Right lobe of liver (tissue), 6 donors: ENCODE results near the gene APOB. TPM values are rescaled to one million over a fixed set of nuclear protein-coding genes. Genes with fewer than 3 reads are reported as not detected.

Experiments
- ATAC-seq, 4 donors: fragments of 200-7000 bp; cut with Tn5 transposase; one replicate each; pipeline ENCODE4 v1.9.1; 2020; ENCODE audit warnings: mild to moderate bottlenecking in 4 of 4, moderate library complexity in 4 of 4
- DNase-seq, 3 donors: peaks; one replicate each; pipeline ENCODE4 v3.0.0-alpha.2; 2020
- H3K27ac ChIP-seq, 3 donors: fragments of 200-600 bp; one replicate each; pipeline ENCODE4 v1.8.0; 2022
- H3K27me3 ChIP-seq, 2 donors: fragments of 200-600 bp; one replicate each; pipeline ENCODE4 v1.8.0; 2022
- H3K36me3 ChIP-seq, 4 donors: fragments of 200-600 bp; sonication (generic) in 1 of 4; one replicate each; pipeline versions ENCODE4 v1.5.1 to v1.8.0; 2017 to 2022; ENCODE audit warnings: control low read depth in 1 of 4
- H3K4me1 ChIP-seq, 4 donors: fragments of 200-600 bp; sonication (generic) in 1 of 4; one replicate each; pipeline versions ENCODE4 v1.5.1 to v1.8.0; 2017 to 2022; ENCODE audit warnings: control low read depth in 1 of 4
- H3K4me3 ChIP-seq, 3 donors: fragments of 200-600 bp; one replicate each; pipeline ENCODE4 v1.8.0; 2022
- H3K9me3 ChIP-seq, 4 donors: fragments of 200-600 bp; sonication (generic) in 1 of 4; one replicate each; pipeline versions ENCODE4 v1.5.1 to v1.8.0; 2017 to 2022; ENCODE audit warnings: control low read depth in 1 of 4
- CTCF ChIP-seq, 4 donors: fragments of 200-600 bp in 3 of 4; fragments of 450-650 bp in 1 of 4; IDR thresholded peaks; one replicate each; pipeline versions ENCODE4 v1.5.1 to v1.8.0; 2016 to 2022; ENCODE audit warnings: antibody characterized with exemption in 4 of 4, mild to moderate bottlenecking in 2 of 4
- POLR2A ChIP-seq: fragments of 450-650 bp; IDR thresholded peaks from one replicate; pipeline ENCODE4 v1.6.1; 2017; ENCODE audit warnings: antibody characterized with exemption, mild to moderate bottlenecking
- WGBS: methylation state at CpG from one replicate; pipeline ENCODE4 v1.1.6; 2018; ENCODE audit warnings: low coverage, low lambda C conversion rate; ENCODE audit not compliant: insufficient coverage; ENCODE audit errors: missing lambda C conversion rate; 5-methylcytosine and 5-hydroxymethylcytosine counted together
- intact Hi-C, 2 donors: fragments of 100-400 bp; cut with DNase I; formaldehyde crosslinking; loops; one replicate each; pipeline versions ENCODE4 v1.11.2 to v1.14.1; 2022
- total RNA-seq, 6 experiments: library from RNA; depleted of rRNA in 2 of 6; stranded (reverse); fragments of >200 nt in 2 of 6; fragmentation: NEBNext Ultra II Directional in 3 of 6; extraction: Animal tissue kit (Norgen Biotek cat#: 25700) in 3 of 6; gene quantifications; one replicate each; pipeline versions ENCODE4 v1.1.0 to v1.2.4, GENCODE V29; 2016 to 2023
- donor health status: DM: no; HTN: yes; CAD: no.
- donor health status: DM: no; HTN: no; CAD: no.
- donor health status: DM: no; HTN: no; CAD: no.
- donor health status: DM: no; HTN: yes; CAD: no.
- donor health status: DM: no; HTN: yes; CAD: no.

The APOB gene
- total RNA-seq, 6 experiments from 2014 or later = 2,615 to 3,271 (median 2,774) TPM

GRCh38 chr2:20982861-20983260 is 61.0 kb downstream of the APOB start:
- Histone ChIP-seq H3K9me3 (no peaks in the 10 kb centered on the region), H3K27ac (no peak overlapping the region), H3K36me3 (no peaks in the 10 kb centered on the region), H3K27me3 (no peaks in the 10 kb centered on the region), H3K4me1 (no peaks in the 10 kb centered on the region), H3K4me3 (no peak overlapping the region)
- intact Hi-C loops = no loop called here
- ATAC-seq = no peak
- TF ChIP-seq POLR2A = no peak
- TF ChIP-seq CTCF (IDR thresholded peaks at IDR 0.05) = no peak
- 72% methylated on average over 7 of the region's 7 CpGs for WGBS
- DNase-seq = no peak

GRCh38 chr2:20977520-20978180 is 66.2 kb downstream of the APOB start:
- 40% methylated on average over 4 of the region's 4 CpGs for WGBS
- ATAC-seq = no peak
- H3K27ac ChIP-seq = no peak overlapping the region
- intact Hi-C loops = no loop called here
- no peak for TF ChIP-seq CTCF (IDR thresholded peaks at IDR 0.05)
- no peak for TF ChIP-seq POLR2A
- no peak overlapping the region for H3K4me3 ChIP-seq
- no peaks in the 10 kb centered on the region for H3K36me3 ChIP-seq
- no peak for DNase-seq
- no peaks in the 10 kb centered on the region for H3K4me1 ChIP-seq
- no peaks in the 10 kb centered on the region for H3K27me3 ChIP-seq
- no peaks in the 10 kb centered on the region for H3K9me3 ChIP-seq

- Histone ChIP-seq H3K9me3 (no peaks in the 10 kb centered on the region), H3K27ac (no peak overlapping the region), H3K4me3 (no peak overlapping the region), H3K36me3 (no peaks in the 10 kb centered on the region), H3K4me1 (no peaks in the 10 kb centered on the region), H3K27me3 (no peaks in the 10 kb centered on the region)
- ATAC-seq = no peak
- DNase-seq = no peak
- no peak for TF ChIP-seq CTCF (IDR thresholded peaks at IDR 0.05)
- TF ChIP-seq POLR2A = no peak
- WGBS = 69% methylated on average over 4 of the region's 4 CpGs
- intact Hi-C loops = no loop called here
These were observed 67.3 kb downstream of the APOB start for GRCh38 chr2:20976527-20976926.

- Histone ChIP-seq H3K9me3 (no peaks in the 10 kb centered on the region), H3K27ac (no peak overlapping the region), H3K36me3 (no peaks in the 10 kb centered on the region), H3K4me3 (no peak overlapping the region), H3K27me3 (no peaks in the 10 kb centered on the region), H3K4me1 (no peaks in the 10 kb centered on the region)
- WGBS = 55% methylated on average over 2 of the region's 2 CpGs
- intact Hi-C loops = no loop called here
- DNase-seq (no peak), ATAC-seq (no peak)
- TF ChIP-seq POLR2A (no peak), CTCF (IDR thresholded peaks at IDR 0.05) (no peak)
These were observed 70.9 kb downstream of the APOB start for GRCh38 chr2:20972792-20973565.
